IPS-15b (cell line): ENCODE data around the gene KAT2B.

Experiments used
- H3K27me3 ChIP-seq: one replicate; pipeline ENCODE4 v1.6.1; 2013; ENCODE audit warnings: low read length; ENCODE audit not compliant: control insufficient read depth, insufficient read depth
- H3K36me3 ChIP-seq: one replicate; pipeline ENCODE4 v1.6.1; 2013; ENCODE audit warnings: low read length; ENCODE audit not compliant: control insufficient read depth, insufficient read depth
- H3K4me1 ChIP-seq: one replicate; pipeline ENCODE4 v1.6.1; 2013; ENCODE audit warnings: mild to moderate bottlenecking, low read length; ENCODE audit not compliant: control insufficient read depth, insufficient read depth
- H3K4me3 ChIP-seq: one replicate; pipeline ENCODE4 v1.5.1; 2013; ENCODE audit warnings: low read depth, low read length
- H3K9ac ChIP-seq: one replicate; pipeline ENCODE4 v1.6.1; 2013; ENCODE audit warnings: low read depth, mild to moderate bottlenecking, low read length
- H3K9me3 ChIP-seq: one replicate; pipeline ENCODE4 v1.6.1; 2013; ENCODE audit warnings: mild to moderate bottlenecking, low read length; ENCODE audit not compliant: control insufficient read depth, insufficient read depth

KAT2B gene

GRCh38 chr3:20080956-20081554, 40.8 kb downstream of the KAT2B start:
- H3K36me3 ChIP-seq, result no peaks in the 10 kb centered on the region
- H3K27me3 ChIP-seq, result no peaks in the 10 kb centered on the region
- H3K4me1 ChIP-seq, result peaks cover 3% of the 10 kb centered on the region
- no peaks in the 10 kb centered on the region for H3K9me3 ChIP-seq
- H3K4me3 ChIP-seq, result no peak overlapping the region
- H3K9ac ChIP-seq, result no peak overlapping the region

DNA sequence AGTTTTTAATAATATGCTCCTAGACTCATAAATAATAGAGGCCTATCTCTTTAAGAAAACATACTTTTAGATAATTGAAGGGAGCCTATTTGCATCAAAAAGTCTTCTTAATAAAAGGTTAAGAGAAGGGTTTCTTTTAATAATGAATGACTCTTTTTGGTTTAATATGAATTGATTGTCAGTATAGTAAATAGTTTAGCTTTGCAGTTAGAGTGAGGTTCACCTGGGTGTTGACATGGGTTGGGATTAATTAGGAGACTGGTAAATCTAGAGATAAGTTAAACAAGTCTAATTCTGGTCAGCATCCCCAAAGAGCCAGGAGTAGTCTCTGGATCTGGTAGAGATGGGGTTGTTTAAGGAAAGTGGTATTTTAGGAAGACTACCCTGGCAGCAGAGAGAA, 43.0 kb downstream of the KAT2B start:
- Histone ChIP-seq H3K4me1 (no peaks in the 10 kb centered on the region), H3K4me3 (no peak overlapping the region), H3K9me3 (no peaks in the 10 kb centered on the region), H3K36me3 (no peaks in the 10 kb centered on the region), H3K27me3 (no peaks in the 10 kb centered on the region), H3K9ac (no peak overlapping the region)

- no peaks in the 10 kb centered on the region for H3K4me1 ChIP-seq
- no peak overlapping the region for H3K4me3 ChIP-seq
- no peaks in the 10 kb centered on the region for H3K9me3 ChIP-seq
- H3K36me3 ChIP-seq, result no peaks in the 10 kb centered on the region
- no peak overlapping the region for H3K9ac ChIP-seq
- no peaks in the 10 kb centered on the region for H3K27me3 ChIP-seq
Measured at GRCh38 chr3:20083953-20084352, 43.7 kb downstream of the KAT2B start.

GRCh38 chr3:20091331-20092047, 51.2 kb downstream of the KAT2B start:
- no peaks in the 10 kb centered on the region for H3K9me3 ChIP-seq
- H3K27me3 ChIP-seq, result no peaks in the 10 kb centered on the region
- no peaks in the 10 kb centered on the region for H3K4me1 ChIP-seq
- H3K36me3 ChIP-seq, result no peaks in the 10 kb centered on the region
- H3K4me3 ChIP-seq, result no peak overlapping the region
- no peak overlapping the region for H3K9ac ChIP-seq

GRCh38 chr3:20095470-20095869, 55.2 kb downstream of the KAT2B start:
- H3K9ac ChIP-seq, result no peak overlapping the region
- no peaks in the 10 kb centered on the region for H3K36me3 ChIP-seq
- H3K4me3 ChIP-seq, result no peak overlapping the region
- no peaks in the 10 kb centered on the region for H3K9me3 ChIP-seq
- no peaks in the 10 kb centered on the region for H3K27me3 ChIP-seq
- H3K4me1 ChIP-seq, result no peaks in the 10 kb centered on the region

GRCh38 chr3:20096135-20096685, 56.0 kb downstream of the KAT2B start:
- H3K9ac ChIP-seq, result no peak overlapping the region
- no peaks in the 10 kb centered on the region for H3K9me3 ChIP-seq
- H3K4me1 ChIP-seq, result no peaks in the 10 kb centered on the region
- H3K36me3 ChIP-seq, result no peaks in the 10 kb centered on the region
- no peaks in the 10 kb centered on the region for H3K27me3 ChIP-seq
- H3K4me3 ChIP-seq, result no peak overlapping the region

- H3K9me3 ChIP-seq, result no peaks in the 10 kb centered on the region
- no peak overlapping the region for H3K9ac ChIP-seq
- no peak overlapping the region for H3K4me3 ChIP-seq
- H3K36me3 ChIP-seq, result no peaks in the 10 kb centered on the region
- no peaks in the 10 kb centered on the region for H3K27me3 ChIP-seq
- H3K4me1 ChIP-seq, result no peaks in the 10 kb centered on the region
Measured at GRCh38 chr3:20097015-20097414, 56.8 kb downstream of the KAT2B start.

DNA sequence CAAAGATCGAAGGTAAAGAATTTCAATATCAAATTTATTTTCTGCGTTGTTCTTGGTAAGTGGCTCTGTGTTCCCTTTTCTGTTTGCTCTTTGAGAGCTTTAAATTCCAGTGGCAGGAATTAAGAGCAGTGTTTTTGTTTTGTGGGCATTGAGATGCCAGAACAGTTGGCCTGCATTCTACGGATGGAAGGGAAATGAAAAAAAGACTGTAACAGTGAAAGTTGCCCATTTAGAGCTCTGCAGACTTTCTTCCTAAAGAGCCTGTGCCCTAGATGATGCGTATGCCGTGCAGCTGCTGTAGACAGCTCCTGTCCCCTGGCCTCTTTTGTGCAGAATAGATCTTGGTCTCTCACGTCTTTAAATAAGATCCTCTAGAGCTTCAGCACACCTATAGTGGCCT, 58.8 kb downstream of the KAT2B start:
- Histone ChIP-seq H3K4me1 (no peaks in the 10 kb centered on the region), H3K27me3 (no peaks in the 10 kb centered on the region), H3K9me3 (no peaks in the 10 kb centered on the region), H3K36me3 (no peaks in the 10 kb centered on the region), H3K9ac (no peak overlapping the region), H3K4me3 (no peak overlapping the region)

- no peak overlapping the region for H3K9ac ChIP-seq
- no peaks in the 10 kb centered on the region for H3K9me3 ChIP-seq
- H3K4me1 ChIP-seq, result no peaks in the 10 kb centered on the region
- no peak overlapping the region for H3K4me3 ChIP-seq
- no peaks in the 10 kb centered on the region for H3K27me3 ChIP-seq
- H3K36me3 ChIP-seq, result no peaks in the 10 kb centered on the region
Measured at GRCh38 chr3:20100151-20100550, 59.9 kb downstream of the KAT2B start.

GRCh38 chr3:20101041-20101440, 60.8 kb downstream of the KAT2B start:
- Histone ChIP-seq H3K36me3 (no peaks in the 10 kb centered on the region), H3K4me1 (no peaks in the 10 kb centered on the region), H3K9ac (no peak overlapping the region), H3K27me3 (no peaks in the 10 kb centered on the region), H3K4me3 (no peak overlapping the region), H3K9me3 (no peaks in the 10 kb centered on the region)

DNA sequence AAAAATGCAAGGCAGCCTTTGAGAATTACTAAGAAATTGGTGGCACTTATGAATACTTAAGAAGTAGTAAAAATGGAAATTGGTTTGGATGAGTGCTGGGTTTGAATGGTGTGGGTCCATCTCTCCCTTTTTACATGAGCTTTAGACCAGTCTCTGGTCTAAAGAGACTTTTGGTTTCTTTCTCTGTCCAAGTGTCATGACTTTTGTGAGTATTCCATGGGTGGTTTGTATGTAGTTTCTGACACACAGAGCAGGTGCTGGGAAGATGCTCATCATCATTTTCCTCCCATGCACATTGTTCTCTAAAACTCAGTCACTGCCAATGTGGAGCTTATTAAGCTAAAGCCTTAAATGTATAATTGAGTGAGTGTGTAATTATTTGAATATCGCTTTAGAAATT, 63.5 kb downstream of the KAT2B start:
- H3K4me1 ChIP-seq, result no peaks in the 10 kb centered on the region
- H3K4me3 ChIP-seq, result no peak overlapping the region
- no peaks in the 10 kb centered on the region for H3K9me3 ChIP-seq
- H3K9ac ChIP-seq, result no peak overlapping the region
- H3K27me3 ChIP-seq, result no peaks in the 10 kb centered on the region
- H3K36me3 ChIP-seq, result no peaks in the 10 kb centered on the region

- H3K36me3 ChIP-seq, result no peaks in the 10 kb centered on the region
- H3K4me1 ChIP-seq, result no peaks in the 10 kb centered on the region
- no peak overlapping the region for H3K9ac ChIP-seq
- no peaks in the 10 kb centered on the region for H3K9me3 ChIP-seq
- no peaks in the 10 kb centered on the region for H3K27me3 ChIP-seq
- H3K4me3 ChIP-seq, result no peak overlapping the region
Measured at GRCh38 chr3:20104167-20104661, 64.0 kb downstream of the KAT2B start.
